CD4-positive, alpha-beta T cell treated with Interleukin-10 for 1 hour (primary cell): ENCODE measurements around the gene SLC30A2.

Experiments
- DNase-seq: peaks from one replicate; pipeline ENCODE4 v3.0.0-alpha.2; 2020

The SLC30A2 gene

GRCh38 chr1:26037904-26038303, 8.0 kb downstream of the SLC30A2 start:
- DNase-seq = no peak

GRCh38 chr1:26036756-26037281, 9.1 kb downstream of the SLC30A2 start:
- no peak for DNase-seq

DNA sequence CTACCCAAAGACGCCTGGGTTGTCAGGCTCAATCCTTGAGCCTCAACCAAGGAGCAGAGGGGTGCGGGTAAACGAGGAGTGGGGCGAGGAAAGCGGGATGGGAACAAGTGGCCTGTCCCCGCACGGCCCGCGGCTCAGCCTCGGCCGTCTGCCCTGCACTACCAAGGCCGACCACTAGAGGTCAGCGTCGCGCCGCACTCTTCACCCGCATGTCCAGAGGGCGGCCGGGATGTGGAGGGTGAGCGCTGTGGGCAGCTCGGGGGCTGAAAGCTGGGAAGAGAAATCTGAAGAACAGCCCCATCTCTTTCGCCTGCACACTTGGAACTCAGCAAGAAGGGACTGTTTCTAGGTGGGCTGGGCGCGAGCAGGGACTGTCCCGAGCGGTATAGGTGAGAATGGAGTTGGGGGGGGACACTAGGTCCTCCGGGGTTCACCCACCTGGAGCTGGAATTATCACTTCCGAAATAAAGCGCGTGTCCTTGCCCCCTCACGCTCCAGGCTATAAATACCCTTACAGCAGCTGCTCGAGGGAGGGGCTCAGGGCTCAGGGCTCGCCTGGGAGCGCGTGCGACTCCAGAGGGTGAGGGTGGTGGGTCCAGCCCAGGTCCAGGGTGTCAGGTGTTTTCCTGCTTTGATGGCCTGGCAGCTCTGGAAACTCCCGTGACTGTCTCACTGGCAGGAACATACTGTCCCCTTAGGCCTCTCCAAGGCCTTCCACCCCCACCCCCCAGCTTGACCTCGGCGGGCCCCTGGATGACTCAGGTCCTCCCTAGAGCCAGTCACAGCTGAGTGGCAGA, 9.8 kb downstream of the SLC30A2 start:
- DNase-seq = peak; percentile 79

DNA sequence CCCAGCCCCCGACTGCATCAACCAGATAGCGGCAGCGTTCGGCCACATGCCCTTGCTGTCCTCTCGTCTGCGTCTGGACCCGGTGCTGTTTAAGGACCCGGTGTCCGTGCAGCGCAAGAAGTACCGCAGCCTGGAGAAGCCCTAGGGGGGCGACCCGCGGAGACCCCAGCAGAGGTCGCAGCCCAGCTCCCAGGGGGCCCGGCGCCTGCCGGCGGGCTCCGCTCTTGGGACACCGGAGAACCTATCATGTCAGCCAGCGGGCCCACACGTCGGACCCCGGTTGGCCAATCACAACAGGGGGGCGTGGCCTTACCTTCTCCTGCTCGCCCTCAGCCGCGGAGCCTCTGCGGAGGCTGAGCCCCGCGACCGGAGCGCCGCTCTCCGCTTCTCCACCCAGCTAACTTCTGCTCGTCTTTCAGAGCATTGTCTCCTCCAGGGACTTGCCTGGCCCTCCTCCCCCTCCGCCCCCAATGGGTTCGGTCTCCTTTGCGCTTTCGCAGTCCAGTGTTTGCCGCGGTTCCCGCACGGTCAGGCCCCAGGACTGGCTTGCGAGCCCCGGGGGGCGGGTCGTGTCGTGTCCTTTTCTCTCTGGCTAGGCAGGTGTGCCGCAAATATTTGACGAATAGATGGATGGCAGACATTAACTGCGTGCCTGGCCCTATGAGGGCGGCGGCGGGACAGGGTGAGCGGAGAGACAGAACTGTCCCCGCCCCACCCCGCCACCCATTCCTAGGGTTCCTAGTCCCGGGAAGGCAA, 10.5 kb downstream of the SLC30A2 start:
- DNase-seq = peak; percentile 94

GRCh38 chr1:26034504-26035202, 11.3 kb downstream of the SLC30A2 start:
- no peak for DNase-seq

GRCh38 chr1:26032656-26033357, 13.1 kb downstream of the SLC30A2 start:
- no peak for DNase-seq

GRCh38 chr1:26031611-26032220, 14.2 kb downstream of the SLC30A2 start:
- no peak for DNase-seq

DNA sequence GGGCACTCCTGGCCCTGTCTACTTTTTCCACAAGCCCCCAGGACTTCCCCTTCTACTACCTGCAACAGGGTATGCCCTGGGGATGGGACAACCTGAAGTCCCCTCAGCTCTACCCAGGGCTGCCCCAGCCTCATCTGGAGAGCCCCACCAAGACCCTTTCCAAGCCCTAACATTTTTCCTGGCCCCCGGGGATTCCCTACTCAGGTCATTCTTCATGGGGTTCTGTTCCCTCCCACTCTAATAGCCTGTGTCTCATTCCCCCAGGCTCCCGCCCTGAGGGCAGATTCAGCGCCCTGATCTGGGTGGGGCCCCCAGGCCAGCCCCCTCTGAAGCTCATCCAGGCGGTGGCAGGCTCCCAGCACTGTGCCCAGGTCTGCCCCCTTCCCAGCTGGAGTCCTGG, 14.7 kb downstream of the SLC30A2 start:
- DNase-seq = no peak

DNA sequence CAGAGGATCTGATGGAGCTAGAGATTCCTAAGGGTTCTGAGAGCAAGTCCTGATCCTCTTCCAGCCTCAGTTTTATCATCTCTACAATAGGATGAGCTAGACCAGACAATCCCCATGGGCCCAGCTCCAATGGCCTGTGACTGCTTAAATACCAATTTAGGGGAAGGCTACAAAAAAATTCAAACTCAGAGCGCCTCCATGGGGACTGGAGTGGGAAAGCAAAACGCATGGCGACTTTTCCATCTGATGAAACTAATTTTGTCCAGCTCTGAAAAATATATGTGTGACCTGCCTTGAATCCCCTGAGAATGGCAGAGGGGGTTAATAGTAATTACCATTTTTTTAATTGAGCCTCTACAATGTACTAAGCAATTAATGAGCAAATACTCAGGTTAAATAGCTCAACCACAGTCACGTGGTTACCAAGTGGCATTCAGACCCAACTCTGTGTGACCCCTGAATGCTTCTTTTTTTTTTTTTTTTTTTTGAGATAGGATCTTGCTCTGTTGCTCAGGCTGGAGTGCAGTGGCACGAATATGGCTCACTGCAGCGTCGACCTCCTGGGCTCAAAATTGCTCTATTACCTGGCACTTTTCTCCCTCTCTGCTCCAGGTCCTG, 15.9 kb downstream of the SLC30A2 start:
- no peak for DNase-seq

DNA sequence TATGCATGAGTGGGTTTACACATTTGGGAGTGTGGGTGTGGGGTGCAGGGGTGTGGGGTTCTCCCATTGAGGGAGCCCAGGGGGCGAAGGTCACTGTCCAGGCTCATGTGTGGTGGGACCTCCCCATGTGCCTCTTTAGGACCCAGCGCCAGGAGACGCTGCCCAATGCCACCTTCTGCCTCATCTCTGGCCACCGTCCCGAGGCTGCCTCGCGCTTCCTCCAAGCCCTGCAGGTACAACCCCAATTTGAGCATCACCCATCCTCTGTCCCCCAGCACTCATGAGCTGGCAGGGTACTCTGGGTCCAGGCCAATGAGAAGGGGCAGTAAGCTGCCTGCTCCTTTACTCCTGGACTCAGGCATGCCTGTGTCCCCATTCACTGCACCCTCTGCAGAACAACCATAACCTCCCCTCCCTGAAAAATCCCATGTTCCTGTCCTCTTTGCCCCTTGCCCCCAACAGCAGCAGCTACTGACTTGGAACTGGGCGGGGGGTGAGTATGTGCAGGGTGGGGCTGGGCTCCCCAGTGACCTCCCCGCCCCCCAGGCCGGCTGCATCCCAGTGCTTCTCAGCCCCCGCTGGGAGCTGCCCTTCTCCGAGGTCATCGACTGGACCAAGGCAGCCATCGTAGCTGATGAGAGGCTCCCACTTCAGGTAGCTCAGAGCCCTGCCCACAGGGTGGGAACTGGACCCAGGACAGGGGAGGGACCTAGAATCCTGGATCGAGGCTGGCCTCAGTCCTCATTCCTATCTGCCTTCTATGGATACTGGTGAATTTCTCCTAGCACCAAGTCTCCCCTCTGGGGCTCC, 16.7 kb downstream of the SLC30A2 start:
- DNase-seq = no peak

GRCh38 chr1:26028490-26028980, 17.4 kb downstream of the SLC30A2 start:
- no peak for DNase-seq

GRCh38 chr1:26027716-26028489, 18.0 kb downstream of the SLC30A2 start:
- DNase-seq = no peak

DNA sequence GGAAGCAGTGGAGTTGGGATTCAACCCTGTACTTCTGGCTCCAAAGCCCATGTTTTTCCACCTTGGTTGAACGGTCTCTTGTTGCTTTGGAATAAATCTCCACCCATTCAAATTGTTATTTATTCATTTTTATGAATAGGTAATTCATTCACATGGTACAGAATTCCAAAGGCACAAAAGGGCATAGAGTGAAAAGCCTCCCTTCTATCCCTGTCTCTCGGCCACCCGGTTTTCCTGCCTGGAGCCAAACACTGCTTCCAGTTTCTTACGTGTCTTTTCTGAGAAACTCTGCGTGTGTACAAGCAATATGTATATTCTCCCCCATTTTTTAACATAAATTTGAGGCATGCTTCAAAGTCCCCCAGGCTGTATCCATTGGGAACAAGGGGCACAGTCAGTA, 20.4 kb downstream of the SLC30A2 start:
- no peak for DNase-seq

DNA sequence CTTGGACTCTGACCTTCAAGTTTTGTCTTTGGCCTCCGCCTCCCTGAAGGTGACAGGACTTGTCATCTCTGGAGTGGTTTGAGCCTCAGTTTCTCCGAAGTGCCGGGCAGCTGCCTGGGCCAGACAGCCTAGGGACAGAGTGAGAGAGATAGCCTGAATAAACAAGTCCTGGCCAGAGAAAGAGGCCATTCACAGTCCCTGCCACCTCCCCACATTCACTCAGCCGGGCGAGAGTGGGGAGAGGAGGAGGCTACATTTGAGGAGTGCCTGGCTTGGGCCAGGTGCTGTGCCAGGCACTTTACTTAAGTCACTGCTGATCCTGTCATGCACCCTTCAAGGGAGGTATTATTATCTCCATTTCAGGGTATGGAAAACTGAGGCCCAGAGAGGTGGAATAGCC, 20.9 kb downstream of the SLC30A2 start:
- no peak for DNase-seq

DNA sequence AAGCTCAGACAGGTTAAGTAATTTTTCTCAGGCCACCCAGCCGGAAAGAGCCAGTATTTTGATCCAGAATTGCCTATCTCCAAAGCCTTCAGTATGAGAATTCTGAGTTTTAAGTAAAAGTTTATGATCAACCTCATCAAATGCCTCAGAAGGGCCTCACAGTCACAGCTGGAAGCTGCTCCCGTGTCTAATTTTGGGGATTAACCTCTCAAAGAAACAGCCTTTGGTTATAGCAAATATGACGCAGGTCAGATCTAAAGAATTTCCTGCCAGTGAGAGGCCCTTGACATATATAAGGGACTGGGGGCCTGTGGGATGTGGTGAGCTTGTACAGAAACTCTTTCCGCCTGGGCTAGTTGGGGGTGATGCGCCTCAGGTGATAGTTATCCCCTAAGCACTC, 22.1 kb downstream of the SLC30A2 start:
- DNase-seq = no peak

GRCh38 chr1:26023009-26023408, 22.9 kb downstream of the SLC30A2 start:
- no peak for DNase-seq

GRCh38 chr1:26022404-26022779, 23.5 kb downstream of the SLC30A2 start:
- no peak for DNase-seq

DNA sequence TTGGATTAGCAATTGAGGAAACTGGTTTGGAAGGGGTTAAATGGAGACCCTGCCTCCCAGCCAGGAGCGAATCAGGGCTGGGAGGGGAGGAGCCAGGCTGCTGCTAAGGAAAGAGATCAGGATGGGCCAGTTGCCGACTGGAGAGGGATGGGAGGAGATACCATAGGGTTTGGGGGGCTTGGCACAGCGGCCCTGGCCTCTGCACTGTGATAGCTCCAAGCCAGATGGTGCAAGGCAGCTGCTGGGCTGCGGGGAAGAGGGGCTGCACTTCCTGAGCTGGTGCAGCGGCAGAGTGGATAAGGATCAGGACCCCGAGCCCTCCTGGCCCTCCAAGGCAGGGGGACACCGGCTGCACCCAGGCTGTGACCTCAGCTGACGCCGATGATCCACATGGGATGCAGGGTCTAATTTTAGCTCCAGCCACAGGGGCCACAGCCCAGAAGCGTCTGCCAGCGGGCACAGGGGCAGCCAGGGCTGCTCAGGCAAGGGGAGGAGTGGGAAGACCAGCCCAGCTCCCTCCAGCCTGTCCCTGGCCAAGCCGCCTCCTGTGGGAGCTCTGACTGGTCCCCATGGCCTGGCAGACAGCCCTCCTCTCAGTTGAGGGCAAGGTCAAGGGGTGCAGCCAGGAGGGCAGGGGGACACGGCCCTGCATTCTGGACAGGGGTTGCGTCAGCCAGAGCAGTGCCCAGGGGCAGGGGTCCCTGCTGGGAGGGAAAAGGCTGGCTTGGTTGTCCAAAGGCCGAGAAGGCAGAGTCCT, 24.1 kb downstream of the SLC30A2 start, which contains the start of gene EXTL1:
TSS of gene EXTL1 (plus strand) at position 129 of the 757 bp plus-strand sequence. CDS start 872 bp downstream, outside the sequence.
- DNase-seq = no peak
